Measurements from ENCODE around the gene SHMT1.
"Not testable (repeated sequence)": the region's sequence is repeated elsewhere in the genome, so short reads cannot be mapped to it uniquely, and the experiment has no call there.

SHMT1 gene

DNA sequence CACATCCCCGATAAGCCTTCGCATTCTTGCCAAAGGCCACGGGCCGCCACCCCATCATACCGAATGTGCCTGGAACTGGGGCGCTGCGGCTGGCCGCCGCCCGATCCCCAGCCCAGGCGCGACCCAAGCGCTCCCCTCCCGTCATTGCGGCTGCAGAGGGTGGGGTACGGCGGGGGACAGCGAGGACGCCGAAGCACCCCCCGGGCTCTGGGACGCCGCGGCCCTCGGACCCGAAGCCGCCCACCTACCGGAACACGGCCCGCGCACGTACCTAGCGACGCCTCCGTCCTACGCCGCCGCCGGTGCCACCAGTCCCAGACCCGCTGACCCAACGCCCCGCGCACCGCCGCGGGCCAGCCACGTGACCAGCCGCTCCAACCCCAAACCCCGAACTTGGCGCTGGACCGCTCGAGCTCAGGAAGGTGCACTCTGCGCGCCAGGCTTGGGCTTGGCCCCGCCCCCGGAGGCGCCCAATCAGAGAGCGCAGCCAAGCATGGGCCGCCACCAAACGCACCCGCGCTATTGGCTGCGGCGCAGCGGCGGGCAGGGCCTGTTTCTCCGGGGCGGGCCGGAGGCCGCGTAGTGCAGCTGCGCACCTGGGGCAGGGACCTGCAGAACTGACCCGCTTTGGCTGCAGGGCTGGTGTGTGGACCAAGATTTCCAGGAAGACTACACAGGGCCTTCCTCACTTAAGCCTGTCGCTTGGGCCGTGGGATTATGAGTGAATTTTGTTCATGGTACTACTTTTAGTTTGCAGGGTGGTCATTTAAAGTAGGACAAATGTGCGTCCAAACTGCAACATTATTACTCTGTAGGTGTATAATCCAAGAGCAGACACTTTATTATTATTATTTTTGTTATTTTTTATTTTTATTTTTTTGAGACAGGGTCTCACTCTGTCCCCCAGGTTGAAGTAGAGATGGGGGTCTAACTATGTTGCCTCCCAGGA is at the start of gene SHMT1:
TSS of gene SHMT1 (minus strand) at position 450 of the 949 bp plus-strand sequence. CDS start 7,569 bp downstream, outside the sequence.
- peak within 1 kb of the TSS; percentile 83 for H3K4me3 ChIP-seq (ENCODE audit: low read depth, low read length)
- no peaks in the 10 kb centered on the region for H3K4me1 ChIP-seq (ENCODE audit: control insufficient read depth, insufficient read depth, low read length)
- H3K36me3 ChIP-seq (ENCODE audit: control insufficient read depth, insufficient read depth, low read length) = peaks cover 18% of the 10 kb centered on the region
- H3K9ac ChIP-seq (ENCODE audit: low read depth, low read length) = peak within 1 kb of the TSS; percentile 75
- H3K27me3 ChIP-seq (ENCODE audit: control insufficient read depth, insufficient read depth, low read length) = no peaks in the 10 kb centered on the region
- H3K27ac ChIP-seq (ENCODE audit: low read depth, low read length) = peak within 1 kb of the TSS; percentile 51
- no peaks in the 10 kb centered on the region for H3K9me3 ChIP-seq (ENCODE audit: control insufficient read depth, insufficient read depth, low read length)

DNA sequence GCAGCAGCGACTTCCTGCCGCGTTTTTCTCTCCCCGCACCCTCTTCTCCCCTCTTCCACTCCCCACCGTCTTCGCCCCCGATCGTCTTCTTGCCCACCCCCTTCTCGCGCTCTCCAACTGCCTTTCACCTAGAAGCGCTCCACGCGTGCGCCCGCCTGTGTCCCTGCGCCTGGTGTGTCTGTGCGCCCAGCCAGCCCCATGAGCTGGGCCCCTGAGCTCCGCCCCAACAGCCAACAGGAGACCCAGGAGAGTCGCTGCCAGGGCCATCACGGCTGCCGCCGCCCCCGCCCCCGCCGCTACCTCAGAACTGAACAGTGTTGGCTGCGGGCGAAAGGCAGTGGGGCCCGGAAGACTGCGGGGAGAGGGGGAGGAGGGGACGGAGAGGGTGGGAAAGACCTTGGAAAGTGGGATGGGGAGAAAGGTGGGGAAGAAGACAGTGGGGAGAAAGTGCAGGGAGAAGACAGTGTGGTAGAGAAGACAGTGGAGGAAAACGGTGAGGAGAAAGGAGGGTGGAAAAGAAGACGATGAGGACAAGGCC is 48.7 kb upstream of the SHMT1 start:
- not testable (repeated sequence) for H3K27me3 ChIP-seq (ENCODE audit: control insufficient read depth, insufficient read depth, low read length); H3K9ac ChIP-seq (ENCODE audit: low read depth, low read length); H3K9me3 ChIP-seq (ENCODE audit: control insufficient read depth, insufficient read depth, low read length); H3K36me3 ChIP-seq (ENCODE audit: control insufficient read depth, insufficient read depth, low read length); H3K4me1 ChIP-seq (ENCODE audit: control insufficient read depth, insufficient read depth, low read length); H3K27ac ChIP-seq (ENCODE audit: low read depth, low read length)
- H3K4me3 ChIP-seq (ENCODE audit: low read depth, low read length) = peak overlapping the region; percentile 72; the same call in 1 of the 2 replicates

DNA sequence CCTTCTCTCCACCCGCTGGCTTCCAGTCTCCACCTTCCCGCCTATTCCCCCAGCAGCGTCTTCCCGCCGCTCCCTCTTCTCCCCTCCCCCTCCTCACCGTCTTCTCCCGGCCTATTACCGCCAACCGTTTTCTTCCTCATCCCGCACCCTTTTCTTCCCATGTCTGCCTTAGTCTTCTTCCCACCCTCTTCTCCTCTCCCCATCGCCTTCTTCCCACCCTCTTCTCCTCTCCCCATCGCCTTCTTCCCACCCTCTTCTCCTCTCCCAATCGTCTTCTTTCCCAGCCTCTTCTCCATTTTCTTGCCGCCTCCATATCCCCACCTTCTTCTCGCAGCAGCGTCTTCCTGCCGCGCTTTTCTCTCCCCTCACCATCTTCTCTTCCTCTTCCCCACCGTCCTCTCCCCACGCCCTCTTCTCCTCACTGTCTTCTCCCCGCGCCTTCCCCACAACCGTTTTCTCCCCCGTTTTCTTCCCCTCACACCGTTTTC is 48.1 kb upstream of the SHMT1 start:
- H3K36me3 ChIP-seq (ENCODE audit: control insufficient read depth, insufficient read depth, low read length); H3K27me3 ChIP-seq (ENCODE audit: control insufficient read depth, insufficient read depth, low read length): not testable (repeated sequence)
- peak overlapping the region; percentile 78 for H3K9ac ChIP-seq (ENCODE audit: low read depth, low read length)

DNA sequence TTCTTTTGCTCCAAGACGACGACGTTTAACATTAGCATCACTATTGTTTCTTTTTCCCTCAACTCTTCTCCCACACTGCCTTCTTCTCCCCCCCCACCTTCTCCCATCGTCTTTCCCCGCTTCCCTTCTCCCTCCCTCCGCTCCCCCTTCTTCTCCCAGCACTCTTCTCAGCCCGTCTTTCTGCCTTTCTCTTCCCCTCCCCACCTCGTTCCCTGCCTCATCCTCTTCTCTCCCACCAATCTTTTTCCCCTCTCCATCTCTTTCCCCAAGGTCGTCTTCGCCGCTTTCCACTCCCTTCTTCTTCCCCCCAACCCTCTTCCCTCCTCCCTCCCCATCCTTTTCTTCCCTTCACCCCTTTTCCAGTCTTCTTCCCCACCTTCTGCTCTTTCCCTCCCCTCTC is 47.4 kb upstream of the SHMT1 start:
- peak overlapping the region; percentile 72 for H3K4me3 ChIP-seq (ENCODE audit: low read depth, low read length)
- H3K27ac ChIP-seq (ENCODE audit: low read depth, low read length) = peak overlapping the region; percentile 86

More for the DNA sequence above, 48.1 kb upstream of the SHMT1 start:
- peak overlapping the region; percentile 72 for H3K4me3 ChIP-seq (ENCODE audit: low read depth, low read length)
- not testable (repeated sequence) for H3K4me1 ChIP-seq (ENCODE audit: control insufficient read depth, insufficient read depth, low read length); H3K9me3 ChIP-seq (ENCODE audit: control insufficient read depth, insufficient read depth, low read length)
- H3K27ac ChIP-seq (ENCODE audit: low read depth, low read length) = peak overlapping the region; percentile 86

DNA sequence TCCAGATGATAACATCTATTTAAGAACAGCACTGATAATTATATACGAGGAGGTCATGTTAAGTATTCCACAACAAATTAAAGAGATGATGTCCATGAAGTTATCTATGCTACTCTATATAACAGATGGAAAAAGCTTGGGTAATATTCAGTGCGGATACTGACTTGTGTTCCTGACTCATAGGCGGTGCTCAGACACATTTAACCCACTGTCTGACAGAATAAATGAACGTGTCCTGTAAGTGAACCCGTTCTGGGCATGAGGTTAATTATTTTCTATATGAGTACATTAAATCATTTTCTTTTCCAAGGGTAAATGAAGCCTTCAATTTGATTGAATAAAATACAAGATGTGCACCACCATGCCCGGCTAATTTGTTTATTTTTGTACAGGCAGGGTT is 46.0 kb upstream of the SHMT1 start:
- not testable (repeated sequence) for H3K27me3 ChIP-seq (ENCODE audit: control insufficient read depth, insufficient read depth, low read length); H3K4me1 ChIP-seq (ENCODE audit: control insufficient read depth, insufficient read depth, low read length); H3K9ac ChIP-seq (ENCODE audit: low read depth, low read length)

More for the DNA sequence above, 47.4 kb upstream of the SHMT1 start:
- H3K36me3 ChIP-seq (ENCODE audit: control insufficient read depth, insufficient read depth, low read length); H3K27me3 ChIP-seq (ENCODE audit: control insufficient read depth, insufficient read depth, low read length); H3K9me3 ChIP-seq (ENCODE audit: control insufficient read depth, insufficient read depth, low read length); H3K4me1 ChIP-seq (ENCODE audit: control insufficient read depth, insufficient read depth, low read length): not testable (repeated sequence)
- peak overlapping the region; percentile 44; the same call in 1 of the 2 replicates for H3K9ac ChIP-seq (ENCODE audit: low read depth, low read length)

DNA sequence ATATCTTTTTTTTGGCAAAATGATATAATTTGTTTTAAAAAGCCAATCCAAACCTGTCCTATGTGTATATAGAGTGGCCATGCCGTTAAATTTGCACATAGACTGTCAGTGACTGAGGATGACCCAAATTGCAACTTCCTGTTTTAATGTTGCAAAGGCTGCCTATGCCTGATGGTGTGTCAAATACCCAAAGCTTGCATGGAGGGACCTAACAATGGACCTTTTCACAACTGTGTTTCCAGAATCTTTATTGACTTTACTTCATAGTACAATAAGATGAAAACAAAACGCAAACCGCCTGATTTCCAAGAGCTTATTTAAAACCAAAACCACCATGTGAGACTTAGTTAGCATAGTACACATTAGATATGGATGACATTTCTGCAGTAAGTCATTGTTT is 45.6 kb upstream of the SHMT1 start:
- H3K9ac ChIP-seq (ENCODE audit: low read depth, low read length); H3K27ac ChIP-seq (ENCODE audit: low read depth, low read length); H3K36me3 ChIP-seq (ENCODE audit: control insufficient read depth, insufficient read depth, low read length); H3K4me1 ChIP-seq (ENCODE audit: control insufficient read depth, insufficient read depth, low read length); H3K4me3 ChIP-seq (ENCODE audit: low read depth, low read length); H3K27me3 ChIP-seq (ENCODE audit: control insufficient read depth, insufficient read depth, low read length); H3K9me3 ChIP-seq (ENCODE audit: control insufficient read depth, insufficient read depth, low read length): not testable (repeated sequence)

More for the DNA sequence above, 46.0 kb upstream of the SHMT1 start:
- not testable (repeated sequence) for H3K4me3 ChIP-seq (ENCODE audit: low read depth, low read length); H3K36me3 ChIP-seq (ENCODE audit: control insufficient read depth, insufficient read depth, low read length); H3K27ac ChIP-seq (ENCODE audit: low read depth, low read length); H3K9me3 ChIP-seq (ENCODE audit: control insufficient read depth, insufficient read depth, low read length)

DNA sequence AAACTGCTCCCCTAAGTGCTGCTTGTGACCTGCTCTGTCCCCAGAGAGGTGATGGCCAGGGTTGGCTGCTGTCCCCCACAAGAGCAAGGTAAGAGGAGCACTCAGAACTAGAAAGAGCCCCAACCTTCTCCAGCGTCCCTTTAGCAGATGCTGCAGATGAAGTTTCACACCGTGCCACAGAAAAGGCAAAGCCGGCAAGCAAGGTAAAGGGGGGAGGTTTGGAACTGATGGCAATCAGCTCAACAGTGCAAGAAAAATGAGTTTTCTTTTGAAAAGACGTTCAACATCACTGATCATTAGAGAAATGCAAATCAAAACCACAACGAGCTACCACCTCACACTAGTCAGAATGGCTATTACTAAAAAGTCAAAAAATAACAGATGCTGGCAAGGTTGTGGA is 40.3 kb upstream of the SHMT1 start:
- not testable (repeated sequence) for H3K36me3 ChIP-seq (ENCODE audit: control insufficient read depth, insufficient read depth, low read length); H3K27ac ChIP-seq (ENCODE audit: low read depth, low read length); H3K27me3 ChIP-seq (ENCODE audit: control insufficient read depth, insufficient read depth, low read length); H3K4me3 ChIP-seq (ENCODE audit: low read depth, low read length); H3K9ac ChIP-seq (ENCODE audit: low read depth, low read length); H3K9me3 ChIP-seq (ENCODE audit: control insufficient read depth, insufficient read depth, low read length); H3K4me1 ChIP-seq (ENCODE audit: control insufficient read depth, insufficient read depth, low read length)

DNA sequence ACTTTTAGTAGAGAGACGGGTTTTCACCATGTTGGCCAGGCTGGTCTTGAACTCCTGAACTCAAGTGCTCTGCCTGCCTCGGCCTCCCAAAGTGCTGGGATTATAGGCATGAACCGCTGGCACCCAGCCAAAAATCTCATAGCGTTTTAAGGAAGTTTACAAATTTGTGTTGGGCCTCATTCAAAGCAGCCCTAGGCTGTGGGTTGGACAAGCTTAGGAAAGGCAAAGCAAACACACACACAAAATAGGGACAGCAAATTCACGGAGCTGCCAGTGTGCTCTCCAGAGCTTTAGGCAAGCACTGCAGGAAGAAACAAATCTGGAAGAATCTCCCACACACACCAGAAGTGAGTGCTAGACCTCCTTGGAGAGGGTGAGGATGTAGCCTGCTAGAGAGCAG is 39.8 kb upstream of the SHMT1 start:
- H3K27ac ChIP-seq (ENCODE audit: low read depth, low read length); H3K36me3 ChIP-seq (ENCODE audit: control insufficient read depth, insufficient read depth, low read length); H3K4me3 ChIP-seq (ENCODE audit: low read depth, low read length); H3K9ac ChIP-seq (ENCODE audit: low read depth, low read length); H3K4me1 ChIP-seq (ENCODE audit: control insufficient read depth, insufficient read depth, low read length); H3K9me3 ChIP-seq (ENCODE audit: control insufficient read depth, insufficient read depth, low read length); H3K27me3 ChIP-seq (ENCODE audit: control insufficient read depth, insufficient read depth, low read length): not testable (repeated sequence)

DNA sequence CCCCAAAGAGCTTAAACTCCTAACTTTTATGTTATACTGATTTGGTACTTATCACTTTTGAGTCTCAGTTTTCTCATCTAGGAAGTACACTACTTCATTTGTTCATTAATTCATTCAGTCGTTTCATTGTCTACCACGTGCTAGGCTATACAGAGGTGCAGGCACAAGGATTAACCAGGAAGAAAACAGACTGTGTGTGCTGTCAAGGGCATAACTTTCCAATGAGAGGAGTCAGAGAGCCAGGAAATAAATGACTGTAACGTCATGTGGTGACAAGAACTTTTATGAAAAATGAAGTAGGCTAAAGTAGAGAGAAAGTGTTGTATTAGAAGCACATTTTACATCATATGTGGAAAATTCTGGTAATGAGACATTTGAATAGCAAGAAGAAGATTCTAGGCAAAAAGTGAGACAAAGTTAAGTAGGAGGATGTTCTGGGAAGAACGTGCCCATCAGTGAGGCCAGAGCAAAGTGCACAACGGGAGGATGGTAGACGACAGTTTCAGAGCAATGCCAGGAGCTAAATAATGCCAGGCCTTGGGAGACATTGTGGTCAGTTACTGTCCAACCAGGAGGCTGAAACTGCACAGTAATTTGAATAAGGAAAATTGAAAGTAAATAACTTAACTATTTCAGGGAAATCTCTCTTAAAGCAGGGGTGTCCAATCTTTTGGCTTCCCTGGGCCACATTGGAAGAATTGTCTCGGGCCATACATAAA is 38.7 kb upstream of the SHMT1 start:
- not testable (repeated sequence) for H3K9ac ChIP-seq (ENCODE audit: low read depth, low read length); H3K4me1 ChIP-seq (ENCODE audit: control insufficient read depth, insufficient read depth, low read length); H3K4me3 ChIP-seq (ENCODE audit: low read depth, low read length); H3K9me3 ChIP-seq (ENCODE audit: control insufficient read depth, insufficient read depth, low read length); H3K27ac ChIP-seq (ENCODE audit: low read depth, low read length); H3K27me3 ChIP-seq (ENCODE audit: control insufficient read depth, insufficient read depth, low read length); H3K36me3 ChIP-seq (ENCODE audit: control insufficient read depth, insufficient read depth, low read length)

DNA sequence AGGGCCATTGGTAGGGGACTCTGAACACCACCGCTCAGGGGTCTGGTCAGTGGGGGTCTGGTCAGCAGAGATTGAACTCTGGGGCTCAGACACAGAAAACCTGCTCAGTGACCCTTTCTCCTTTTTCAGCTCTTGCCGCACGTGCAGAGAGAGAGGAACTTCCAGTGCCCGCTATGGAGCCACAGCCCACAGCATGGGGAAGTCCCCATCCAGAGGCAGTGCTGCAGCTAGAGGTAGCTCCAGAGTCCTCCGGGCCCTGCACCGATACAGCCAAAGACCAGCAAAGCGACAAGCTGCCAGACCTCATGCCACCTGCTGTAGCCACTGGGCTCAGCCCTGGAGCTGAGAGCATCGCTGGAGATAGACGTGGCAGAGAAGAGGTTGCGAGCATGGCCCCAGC is 25.4 kb upstream of the SHMT1 start:
- H3K4me3 ChIP-seq (ENCODE audit: low read depth, low read length) = not testable (repeated sequence)

DNA sequence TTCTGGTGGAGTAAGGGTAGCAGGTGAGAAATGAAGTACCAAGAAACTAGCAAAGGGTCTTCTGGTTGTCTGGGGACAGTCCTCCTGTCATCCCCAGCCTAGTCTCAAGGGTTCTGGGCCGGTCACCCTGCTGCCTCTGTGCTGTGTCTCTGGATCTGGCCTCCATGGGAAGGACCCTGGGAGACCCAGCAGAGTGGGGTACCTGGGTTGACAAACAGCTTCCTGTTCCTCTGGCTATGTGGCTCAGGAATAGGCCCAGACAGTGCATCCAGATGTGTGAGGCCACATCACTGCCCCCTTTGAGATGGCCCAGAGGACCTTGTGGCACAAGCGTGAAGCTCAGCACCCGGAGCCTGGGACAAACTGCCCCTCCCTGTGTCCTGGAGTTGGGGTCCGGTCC is 24.9 kb upstream of the SHMT1 start:
- not testable (repeated sequence) for H3K4me1 ChIP-seq (ENCODE audit: control insufficient read depth, insufficient read depth, low read length); H3K9ac ChIP-seq (ENCODE audit: low read depth, low read length); H3K27me3 ChIP-seq (ENCODE audit: control insufficient read depth, insufficient read depth, low read length); H3K4me3 ChIP-seq (ENCODE audit: low read depth, low read length); H3K27ac ChIP-seq (ENCODE audit: low read depth, low read length); H3K36me3 ChIP-seq (ENCODE audit: control insufficient read depth, insufficient read depth, low read length); H3K9me3 ChIP-seq (ENCODE audit: control insufficient read depth, insufficient read depth, low read length)

More for the DNA sequence above, 25.4 kb upstream of the SHMT1 start:
- H3K9ac ChIP-seq (ENCODE audit: low read depth, low read length); H3K36me3 ChIP-seq (ENCODE audit: control insufficient read depth, insufficient read depth, low read length); H3K4me1 ChIP-seq (ENCODE audit: control insufficient read depth, insufficient read depth, low read length); H3K27me3 ChIP-seq (ENCODE audit: control insufficient read depth, insufficient read depth, low read length); H3K9me3 ChIP-seq (ENCODE audit: control insufficient read depth, insufficient read depth, low read length); H3K27ac ChIP-seq (ENCODE audit: low read depth, low read length): not testable (repeated sequence)

Data from HUES48 (cell line).